ENCODE data around the gene ENPP3. TPM values are rescaled to one million over a fixed set of nuclear protein-coding genes. Genes with fewer than 3 reads are reported as not detected.

ENPP3 gene
- total and polyA plus RNA-seq, 9 of the 15 experiments (the other 6 are each of a cell fraction or from before 2014, with no cell fraction given) = 14.0 to 32.8 (median 21.6) TPM

GRCh38 chr6:131646249-131646670 is 9.2 kb downstream of the ENPP3 start (continued):
- TF ChIP-seq PREB (CRISPR knock-in tag; IDR thresholded peaks at IDR 0.05) (no peak), IRF9 (tag; IDR thresholded peaks at IDR 0.05) (0 out of 2 replicates have a peak, but pooled peaks have one; percentile 8), TEAD4 (IDR thresholded peaks at IDR 0.05; ENCODE audit: low read length) (peak; percentile 96), TEAD4 (CRISPR knock-in tag; IDR thresholded peaks at IDR 0.05; ENCODE audit: borderline replicate concordance) (no peak), CSDE1 (IDR thresholded peaks at IDR 0.05) (peak in 1 of 2 experiments; percentile 30; a peak in 1 of 4 replicates), TRIM24 (IDR thresholded peaks at IDR 0.05) (peak; percentile 88 to 92), ETV5 (CRISPR knock-in tag; IDR thresholded peaks at IDR 0.05; ENCODE audit: low read depth) (0 out of 2 replicates have a peak, but pooled peaks have one; percentile 30), ZNF354B (CRISPR knock-in tag; IDR thresholded peaks at IDR 0.05) (no peak), NCOA1 (IDR thresholded peaks at IDR 0.05; ENCODE audit: low read depth) (peak; percentile 75; the same call in 1 of the 2 replicates), STAT5A (IDR thresholded peaks at IDR 0.05; ENCODE audit: borderline replicate concordance, low read length) (peak; percentile 93), KLF16 (IDR thresholded peaks at IDR 0.05) (peak; percentile 79; the same call in 1 of the 2 replicates), CBX5 (IDR thresholded peaks at IDR 0.05; ENCODE audit: borderline replicate concordance, low read depth) (no peak), NFATC3 (IDR thresholded peaks at IDR 0.05) (0 out of 2 replicates have a peak, but pooled peaks have one; percentile 49), LARP7 (IDR thresholded peaks at IDR 0.05) (0 out of 2 replicates have a peak, but pooled peaks have one; percentile 77), FOXJ3 (CRISPR knock-in tag; IDR thresholded peaks at IDR 0.05) (peak; percentile 67; the same call in 1 of the 2 replicates), E2F4 (CRISPR knock-in tag; IDR thresholded peaks at IDR 0.05; ENCODE audit: low read depth) (no peak), STAG1 (CRISPR knock-in tag; IDR thresholded peaks at IDR 0.05; ENCODE audit: borderline replicate concordance) (no peak), BRD9 (IDR thresholded peaks at IDR 0.05; ENCODE audit: low read depth, partially characterized antibody) (peak; percentile 82), TAL1 (IDR thresholded peaks at IDR 0.05) (peak; percentile 92), THRB (CRISPR knock-in tag; conservative IDR thresholded peaks at IDR 0.05) (peak; percentile 72; the same call in 1 of the 2 replicates), SNRNP70 (optimal IDR thresholded peaks at IDR 0.05; ENCODE audit: low read depth, low read length) (no peak), TCF7 (IDR thresholded peaks at IDR 0.05; ENCODE audit: borderline replicate concordance) (peak; percentile 32; the same call in 1 of the 2 replicates), MNT (conservative IDR thresholded peaks at IDR 0.05) (peak in 1 of 2 experiments; percentile 26; a peak in 1 of 4 replicates), CBFA2T2 (conservative IDR thresholded peaks at IDR 0.05) (peak; percentile 96), ETS2 (tag; IDR thresholded peaks at IDR 0.05; ENCODE audit: borderline replicate concordance, poor library complexity, severe bottlenecking) (no peak), ZNF232 (CRISPR knock-in tag; IDR thresholded peaks at IDR 0.05) (no peak)
